ENCODE data around the gene TCL1A.

Gene TCL1A

DNA sequence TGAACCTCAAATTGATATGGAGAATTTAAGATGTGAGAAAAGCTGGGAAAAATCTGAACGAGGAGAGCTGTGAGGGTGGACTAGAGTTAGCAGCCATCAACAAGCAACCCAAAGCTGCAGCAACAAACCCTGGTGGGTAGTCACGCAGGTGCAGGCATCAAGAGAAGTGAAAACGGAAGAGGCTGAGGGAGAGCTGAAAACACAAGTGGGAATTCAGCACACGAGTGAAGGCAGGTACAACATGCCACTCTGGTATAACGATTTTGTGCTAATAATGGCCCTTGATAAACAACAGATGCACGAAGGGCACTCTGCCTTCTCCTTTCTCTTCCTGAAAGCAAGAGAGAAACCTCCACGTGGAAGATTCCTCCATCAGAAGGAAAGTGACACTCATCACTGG is 16.2 kb downstream of the TCL1A start:
- H2BK120ac ChIP-seq (ENCODE audit: low read depth, low read length) = no peak overlapping the region
- H3K27me3 ChIP-seq (ENCODE audit: control insufficient read depth in 1 of 2, insufficient read depth in 1 of 2, low read length in 2 of 2) = peaks cover 0 to 32% of the 10 kb centered on the region in 2 experiments
- no peak overlapping the region for H2AK5ac ChIP-seq (ENCODE audit: low read length, severe bottlenecking)
- H4K91ac ChIP-seq (ENCODE audit: low read length) = no peak overlapping the region
- no peak overlapping the region for H2BK15ac ChIP-seq (ENCODE audit: low read depth, poor library complexity, severe bottlenecking)
- no peaks in the 10 kb centered on the region for H3K9me3 ChIP-seq (ENCODE audit: control insufficient read depth, low read length)
- no peak overlapping the region for H2BK12ac ChIP-seq (ENCODE audit: low read length in 2 of 2)
- no peak overlapping the region for H3K27ac ChIP-seq (ENCODE audit: low read length, poor library complexity, severe bottlenecking)
- no peaks in the 10 kb centered on the region for H3K36me3 ChIP-seq (ENCODE audit: control insufficient read depth in 1 of 2, insufficient read depth in 2 of 2, low read depth in 1 of 2, low read length in 2 of 2)
- H3K4me1 ChIP-seq (ENCODE audit: control insufficient read depth, insufficient read depth, low read depth, low read length) = no peaks in the 10 kb centered on the region
- no peak overlapping the region for H3K23ac ChIP-seq (ENCODE audit: low read length in 2 of 2)
- no peak overlapping the region for H3K9ac ChIP-seq (ENCODE audit: low read length)
- no peak overlapping the region for H3K18ac ChIP-seq (ENCODE audit: low read depth in 1 of 2, low read length in 2 of 2)
- H4K8ac ChIP-seq (ENCODE audit: low read length) = no peak overlapping the region
- no peak for DNase-seq
- no peak overlapping the region for H3K4me3 ChIP-seq (ENCODE audit: insufficient read depth in 1 of 2, low read depth in 1 of 2, low read length in 2 of 2)
- no peak overlapping the region for H3K4me2 ChIP-seq (ENCODE audit: low read length, poor library complexity, severe bottlenecking)
- WGBS = 72% methylated on average over 5 of the region's 7 CpGs
- H3K14ac ChIP-seq (ENCODE audit: low read length in 2 of 2) = no peak overlapping the region
- H2BK5ac ChIP-seq (ENCODE audit: low read depth, low read length, poor library complexity, severe bottlenecking) = no peak overlapping the region
- no peaks in the 10 kb centered on the region for H3K79me1 ChIP-seq (replicated peaks; ENCODE audit: low read length, poor library complexity, severe bottlenecking)
- H2AFZ ChIP-seq (ENCODE audit: low read depth, low read length) = no peak overlapping the region
- H3K4ac ChIP-seq (ENCODE audit: low read depth in 1 of 2, low read length in 2 of 2) = no peak overlapping the region

GRCh38 chr14:95696741-95697140 is 17.2 kb downstream of the TCL1A start:
- Histone ChIP-seq H3K36me3 (ENCODE audit: control insufficient read depth in 1 of 2, insufficient read depth in 2 of 2, low read depth in 1 of 2, low read length in 2 of 2) (no peaks in the 10 kb centered on the region), H2BK15ac (ENCODE audit: low read depth, poor library complexity, severe bottlenecking) (no peak overlapping the region), H3K18ac (ENCODE audit: low read depth in 1 of 2, low read length in 2 of 2) (no peak overlapping the region), H3K4ac (ENCODE audit: low read depth in 1 of 2, low read length in 2 of 2) (no peak overlapping the region), H3K14ac (ENCODE audit: low read length in 2 of 2) (no peak overlapping the region), H3K23ac (ENCODE audit: low read length in 2 of 2) (no peak overlapping the region), H2AK5ac (ENCODE audit: low read length, severe bottlenecking) (no peak overlapping the region), H2AFZ (ENCODE audit: low read depth, low read length) (no peak overlapping the region), H3K9ac (ENCODE audit: low read length) (no peak overlapping the region), H3K9me3 (ENCODE audit: control insufficient read depth, low read length) (no peaks in the 10 kb centered on the region), H3K27me3 (ENCODE audit: control insufficient read depth in 1 of 2, insufficient read depth in 1 of 2, low read length in 2 of 2) (peaks cover 0 to 36% of the 10 kb centered on the region in 2 experiments), H4K8ac (ENCODE audit: low read length) (no peak overlapping the region), H3K4me1 (ENCODE audit: control insufficient read depth, insufficient read depth, low read depth, low read length) (no peaks in the 10 kb centered on the region), H3K27ac (ENCODE audit: low read length, poor library complexity, severe bottlenecking) (no peak overlapping the region), H2BK12ac (ENCODE audit: low read length in 2 of 2) (no peak overlapping the region), H3K4me2 (ENCODE audit: low read length, poor library complexity, severe bottlenecking) (no peak overlapping the region), H3K79me1 (replicated peaks; ENCODE audit: low read length, poor library complexity, severe bottlenecking) (no peaks in the 10 kb centered on the region), H3K4me3 (ENCODE audit: insufficient read depth in 1 of 2, low read depth in 1 of 2, low read length in 2 of 2) (no peak overlapping the region), H2BK120ac (ENCODE audit: low read depth, low read length) (no peak overlapping the region), H2BK5ac (ENCODE audit: low read depth, low read length, poor library complexity, severe bottlenecking) (no peak overlapping the region), H4K91ac (ENCODE audit: low read length) (no peak overlapping the region)
- no peak for DNase-seq
- WGBS = 78% methylated on average over 15 of the region's 15 CpGs

DNA sequence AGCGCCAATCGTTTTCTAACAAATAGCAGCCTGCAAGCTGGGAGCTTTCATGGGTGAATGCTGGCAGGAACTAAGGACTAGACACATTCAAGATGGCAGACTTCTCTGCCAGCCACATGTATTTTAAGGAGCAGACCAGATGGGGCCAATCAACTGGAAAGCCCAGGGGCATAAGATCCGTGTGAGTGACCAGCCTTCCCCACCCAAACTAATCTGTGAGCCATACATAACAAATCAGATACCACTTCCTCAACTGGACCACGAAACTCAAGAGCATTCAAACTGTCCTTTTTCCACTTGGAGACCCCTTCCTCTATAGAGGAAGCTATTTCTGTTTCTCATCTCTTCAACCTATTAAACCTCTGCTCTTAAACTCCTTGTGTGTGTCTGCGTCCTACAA is 18.0 kb downstream of the TCL1A start:
- H2BK12ac ChIP-seq (ENCODE audit: low read length in 2 of 2) = no peak overlapping the region
- H2AFZ ChIP-seq (ENCODE audit: low read depth, low read length) = no peak overlapping the region
- no peak overlapping the region for H3K9ac ChIP-seq (ENCODE audit: low read length)
- DNase-seq = no peak
- no peak overlapping the region for H3K23ac ChIP-seq (ENCODE audit: low read length in 2 of 2)
- no peak overlapping the region for H3K4me2 ChIP-seq (ENCODE audit: low read length, poor library complexity, severe bottlenecking)
- H2BK5ac ChIP-seq (ENCODE audit: low read depth, low read length, poor library complexity, severe bottlenecking) = no peak overlapping the region
- no peaks in the 10 kb centered on the region for H3K36me3 ChIP-seq (ENCODE audit: control insufficient read depth in 1 of 2, insufficient read depth in 2 of 2, low read depth in 1 of 2, low read length in 2 of 2)
- no peak overlapping the region for H3K4ac ChIP-seq (ENCODE audit: low read depth in 1 of 2, low read length in 2 of 2)
- H3K79me1 ChIP-seq (replicated peaks; ENCODE audit: low read length, poor library complexity, severe bottlenecking) = no peaks in the 10 kb centered on the region
- no peaks in the 10 kb centered on the region for H3K4me1 ChIP-seq (ENCODE audit: control insufficient read depth, insufficient read depth, low read depth, low read length)
- H3K27me3 ChIP-seq (ENCODE audit: control insufficient read depth in 1 of 2, insufficient read depth in 1 of 2, low read length in 2 of 2) = peaks cover 0 to 37% of the 10 kb centered on the region in 2 experiments
- H2AK5ac ChIP-seq (ENCODE audit: low read length, severe bottlenecking) = no peak overlapping the region
- H2BK120ac ChIP-seq (ENCODE audit: low read depth, low read length) = no peak overlapping the region
- H3K27ac ChIP-seq (ENCODE audit: low read length, poor library complexity, severe bottlenecking) = no peak overlapping the region
- no peak overlapping the region for H3K18ac ChIP-seq (ENCODE audit: low read depth in 1 of 2, low read length in 2 of 2)
- no peaks in the 10 kb centered on the region for H3K9me3 ChIP-seq (ENCODE audit: control insufficient read depth, low read length)
- H4K8ac ChIP-seq (ENCODE audit: low read length) = no peak overlapping the region
- no peak overlapping the region for H3K14ac ChIP-seq (ENCODE audit: low read length in 2 of 2)
- no peak overlapping the region for H4K91ac ChIP-seq (ENCODE audit: low read length)
- no peak overlapping the region for H3K4me3 ChIP-seq (ENCODE audit: insufficient read depth in 1 of 2, low read depth in 1 of 2, low read length in 2 of 2)
- 79% methylated on average over 5 of the region's 5 CpGs for WGBS
- H2BK15ac ChIP-seq (ENCODE audit: low read depth, poor library complexity, severe bottlenecking) = no peak overlapping the region

DNA sequence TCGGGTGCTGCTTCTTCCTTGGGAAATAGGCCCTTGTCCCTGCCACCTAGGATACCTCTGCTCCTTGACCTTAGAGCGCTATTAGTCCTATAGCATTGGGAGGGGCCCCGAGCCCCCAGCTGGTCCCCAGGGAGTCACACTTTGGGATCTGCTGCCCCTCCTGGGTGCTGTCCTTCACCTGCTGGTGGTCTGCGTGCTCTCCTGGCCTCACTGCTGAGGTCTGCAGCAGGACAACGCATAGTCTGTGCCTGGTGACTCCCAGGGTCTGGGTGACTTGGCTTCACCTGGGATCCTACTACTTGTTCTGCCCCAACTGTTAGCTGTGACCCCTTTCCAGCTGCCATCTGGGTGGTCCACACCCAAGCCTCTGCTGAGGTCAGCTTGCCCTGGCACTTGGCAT is 18.9 kb downstream of the TCL1A start:
- Histone ChIP-seq H3K27ac (ENCODE audit: low read length, poor library complexity, severe bottlenecking) (no peak overlapping the region), H3K23ac (ENCODE audit: low read length in 2 of 2) (no peak overlapping the region), H3K4me3 (ENCODE audit: insufficient read depth in 1 of 2, low read depth in 1 of 2, low read length in 2 of 2) (no peak overlapping the region), H3K79me1 (replicated peaks; ENCODE audit: low read length, poor library complexity, severe bottlenecking) (no peaks in the 10 kb centered on the region), H3K4ac (ENCODE audit: low read depth in 1 of 2, low read length in 2 of 2) (no peak overlapping the region), H3K18ac (ENCODE audit: low read depth in 1 of 2, low read length in 2 of 2) (no peak overlapping the region), H4K91ac (ENCODE audit: low read length) (no peak overlapping the region), H3K27me3 (ENCODE audit: control insufficient read depth in 1 of 2, insufficient read depth in 1 of 2, low read length in 2 of 2) (peaks cover 0 to 35% of the 10 kb centered on the region in 2 experiments), H3K9me3 (ENCODE audit: control insufficient read depth, low read length) (no peaks in the 10 kb centered on the region), H3K4me1 (ENCODE audit: control insufficient read depth, insufficient read depth, low read depth, low read length) (no peaks in the 10 kb centered on the region), H2BK15ac (ENCODE audit: low read depth, poor library complexity, severe bottlenecking) (no peak overlapping the region), H2AFZ (ENCODE audit: low read depth, low read length) (no peak overlapping the region), H2BK5ac (ENCODE audit: low read depth, low read length, poor library complexity, severe bottlenecking) (no peak overlapping the region), H2BK12ac (ENCODE audit: low read length in 2 of 2) (no peak overlapping the region), H2AK5ac (ENCODE audit: low read length, severe bottlenecking) (no peak overlapping the region), H4K8ac (ENCODE audit: low read length) (no peak overlapping the region), H3K9ac (ENCODE audit: low read length) (no peak overlapping the region), H2BK120ac (ENCODE audit: low read depth, low read length) (no peak overlapping the region), H3K4me2 (ENCODE audit: low read length, poor library complexity, severe bottlenecking) (no peak overlapping the region), H3K36me3 (ENCODE audit: control insufficient read depth in 1 of 2, insufficient read depth in 2 of 2, low read depth in 1 of 2, low read length in 2 of 2) (no peaks in the 10 kb centered on the region), H3K14ac (ENCODE audit: low read length in 2 of 2) (no peak overlapping the region)
- WGBS = 68% methylated on average over 5 of the region's 5 CpGs
- no peak for DNase-seq
